Uterus (tissue), 4 donors: ENCODE measurements around the gene HINT2. TPM values are rescaled to one million over a fixed set of nuclear protein-coding genes. Genes with fewer than 3 reads are reported as not detected.

Experiments
- DNase-seq, 2 donors: peaks; one replicate each; pipeline ENCODE4 v3.0.0-alpha.2; 2019 to 2020
- H3K27ac ChIP-seq, 2 donors: fragments of 200-600 bp; sonication (generic); 1 replicate in 1 of 2; 2 replicates in 1 of 2; pipeline ENCODE4 v1.5.1; 2016 to 2018
- H3K27me3 ChIP-seq, 2 donors: fragments of 200-600 bp; sonication (generic); one replicate each; pipeline ENCODE4 v1.5.1; 2018 to 2019; ENCODE audit warnings: control low read depth in 1 of 2
- H3K36me3 ChIP-seq, 2 donors: fragments of 200-600 bp; sonication (generic); one replicate each; pipeline ENCODE4 v1.5.1; 2019; ENCODE audit warnings: control low read depth in 1 of 2
- H3K4me1 ChIP-seq, 2 donors: fragments of 200-600 bp; sonication (generic); one replicate each; pipeline ENCODE4 v1.5.1; 2018 to 2019; ENCODE audit warnings: control low read depth in 1 of 2
- H3K4me3 ChIP-seq, 2 donors: fragments of 200-600 bp; sonication (generic); 1 replicate in 1 of 2; 2 replicates in 1 of 2; pipeline ENCODE4 v1.5.1; 2018 to 2019; ENCODE audit warnings: mild to moderate bottlenecking in 1 of 2
- H3K9me3 ChIP-seq, 2 donors: fragments of 200-600 bp; sonication (generic); one replicate each; pipeline ENCODE4 v1.5.1; 2019; ENCODE audit warnings: control low read depth in 1 of 2
- POLR2A ChIP-seq, 2 donors: fragments of 450-650 bp; IDR thresholded peaks; one replicate each; pipeline ENCODE4 v1.6.1; 2016; ENCODE audit warnings: antibody characterized with exemption in 2 of 2, mild to moderate bottlenecking in 1 of 2, moderate library complexity in 1 of 2
- intact Hi-C: fragments of 100-400 bp; cut with DNase I; formaldehyde crosslinking; loops from one replicate; pipeline ENCODE4 v1.15.1; 2023; ENCODE audit warnings: low total_unique reads
- small RNA-seq: library from RNA; depleted of rRNA; stranded (forward); fragments of <200 nt; gene quantifications from one replicate; pipeline ENCODE3, GENCODE V24; 2016
- total RNA-seq, 4 donors: library from RNA; depleted of rRNA in 3 of 4; stranded (reverse); fragments of >200 nt in 3 of 4; gene quantifications; one replicate each; pipeline versions ENCODE4 v1.1.0 to v1.2.4, GENCODE V29; 2014 to 2023
- TF ChIP-seq, protein P1 (sequence below), 4 experiments: fragments of 200-600 bp in 2 of 4; fragments of 450-650 bp in 2 of 4; sonication (generic) in 2 of 4; IDR thresholded peaks; one replicate each; pipeline ENCODE4 v1.5.1; 2016 to 2019; ENCODE audit warnings: antibody characterized with exemption in 4 of 4, mild to moderate bottlenecking in 2 of 4, moderate library complexity in 1 of 4
- donor health status: DM: yes; HTN: yes; CAD: no.

Gene HINT2
- total RNA-seq, 4 donors from 2014 or later = 11.3 to 38.2 (median 31.5) TPM; not detected in 1

- Histone ChIP-seq H3K9me3 (no peaks in the 10 kb centered on the region), H3K27ac (no peak overlapping the region), H3K4me3 (no peak overlapping the region), H3K4me1 (no peaks in the 10 kb centered on the region), H3K36me3 (no peaks in the 10 kb centered on the region), H3K27me3 (no peaks in the 10 kb centered on the region)
- TF ChIP-seq, protein P1, sequence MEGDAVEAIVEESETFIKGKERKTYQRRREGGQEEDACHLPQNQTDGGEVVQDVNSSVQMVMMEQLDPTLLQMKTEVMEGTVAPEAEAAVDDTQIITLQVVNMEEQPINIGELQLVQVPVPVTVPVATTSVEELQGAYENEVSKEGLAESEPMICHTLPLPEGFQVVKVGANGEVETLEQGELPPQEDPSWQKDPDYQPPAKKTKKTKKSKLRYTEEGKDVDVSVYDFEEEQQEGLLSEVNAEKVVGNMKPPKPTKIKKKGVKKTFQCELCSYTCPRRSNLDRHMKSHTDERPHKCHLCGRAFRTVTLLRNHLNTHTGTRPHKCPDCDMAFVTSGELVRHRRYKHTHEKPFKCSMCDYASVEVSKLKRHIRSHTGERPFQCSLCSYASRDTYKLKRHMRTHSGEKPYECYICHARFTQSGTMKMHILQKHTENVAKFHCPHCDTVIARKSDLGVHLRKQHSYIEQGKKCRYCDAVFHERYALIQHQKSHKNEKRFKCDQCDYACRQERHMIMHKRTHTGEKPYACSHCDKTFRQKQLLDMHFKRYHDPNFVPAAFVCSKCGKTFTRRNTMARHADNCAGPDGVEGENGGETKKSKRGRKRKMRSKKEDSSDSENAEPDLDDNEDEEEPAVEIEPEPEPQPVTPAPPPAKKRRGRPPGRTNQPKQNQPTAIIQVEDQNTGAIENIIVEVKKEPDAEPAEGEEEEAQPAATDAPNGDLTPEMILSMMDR (IDR thresholded peaks at IDR 0.05) = no peak
- TF ChIP-seq POLR2A (IDR thresholded peaks at IDR 0.05) = no peak
- no peak for DNase-seq
- intact Hi-C loops = no loop called here
Measured at GRCh38 chr9:35767458-35767857, 47.4 kb downstream of the HINT2 start.

- DNase-seq = no peak
- TF ChIP-seq, protein P1 (IDR thresholded peaks at IDR 0.05) = no peak
- TF ChIP-seq POLR2A (IDR thresholded peaks at IDR 0.05) = no peak
- no peaks in the 10 kb centered on the region for H3K36me3 ChIP-seq
- intact Hi-C loops = no loop called here
- no peak overlapping the region for H3K27ac ChIP-seq
- no peaks in the 10 kb centered on the region for H3K9me3 ChIP-seq
- H3K4me3 ChIP-seq = no peak overlapping the region
- no peaks in the 10 kb centered on the region for H3K4me1 ChIP-seq
- no peaks in the 10 kb centered on the region for H3K27me3 ChIP-seq
Measured at GRCh38 chr9:35766997-35767396, 47.8 kb downstream of the HINT2 start.

DNA sequence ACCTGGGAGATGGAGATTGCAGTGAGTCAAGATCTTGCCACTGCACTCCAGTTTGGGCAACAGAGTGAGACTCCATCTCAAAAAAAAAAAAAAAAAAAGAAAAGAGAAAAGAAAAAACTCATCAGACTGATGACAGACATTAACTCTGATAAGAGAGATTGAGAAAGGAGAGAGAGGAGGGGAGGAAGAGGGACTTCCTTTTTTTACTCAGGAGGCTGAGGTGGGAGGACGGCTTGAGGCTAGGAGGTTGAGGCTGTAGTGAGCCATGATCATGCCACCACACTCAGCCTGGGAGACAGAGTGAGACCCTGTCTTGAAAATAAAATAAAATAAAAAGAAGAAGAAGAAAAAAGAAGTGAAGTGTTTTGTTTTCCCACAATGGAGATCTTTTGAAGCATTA is 51.0 kb downstream of the HINT2 start:
- no peaks in the 10 kb centered on the region for H3K36me3 ChIP-seq
- H3K27me3 ChIP-seq = no peaks in the 10 kb centered on the region
- TF ChIP-seq POLR2A (IDR thresholded peaks at IDR 0.05) = no peak
- TF ChIP-seq, protein P1 (IDR thresholded peaks at IDR 0.05) = no peak
- H3K9me3 ChIP-seq = no peaks in the 10 kb centered on the region
- intact Hi-C loops = no loop called here
- H3K4me1 ChIP-seq = no peaks in the 10 kb centered on the region
- no peak for DNase-seq
- no peak overlapping the region for H3K4me3 ChIP-seq
- no peak overlapping the region for H3K27ac ChIP-seq

GRCh38 chr9:35763181-35763580 is 51.7 kb downstream of the HINT2 start:
- Histone ChIP-seq H3K36me3 (no peaks in the 10 kb centered on the region), H3K4me1 (no peaks in the 10 kb centered on the region), H3K27me3 (no peaks in the 10 kb centered on the region), H3K27ac (no peak overlapping the region), H3K9me3 (no peaks in the 10 kb centered on the region), H3K4me3 (no peak overlapping the region)
- no peak for TF ChIP-seq POLR2A (IDR thresholded peaks at IDR 0.05)
- TF ChIP-seq, protein P1 (IDR thresholded peaks at IDR 0.05) = no peak
- DNase-seq = no peak
- intact Hi-C loops = no loop called here

Small RNAs within 50 kb of the gene (small RNA-seq; reads per million reads assigned to genes)
- gene HINT2 = not detected

Other genes with a start within 250 kb of the HINT2 start
- gene TESK1, start 209.8 kb downstream of the HINT2 start, total RNA-seq = 10 to 100 TPM in 3 of 4 donors, 1 to 10 TPM in 1; 2.0 to 59.7 (median 15.5) TPM
- 1 to 10 TPM in 2 of 4 donors, not detected in 2; 2.8 to 3.0 TPM for gene CD72, start 196.6 kb downstream of the HINT2 start, total RNA-seq
- under 1 TPM in 2 of 4 donors, not detected in 2; 0.21 to 0.51 TPM for gene SIT1, start 164.1 kb downstream of the HINT2 start, total RNA-seq
- over 10,000 TPM in 2 of 4 donors, 1,000 to 10,000 TPM in 2; 2,632 to 57,722 (median 9,015) TPM for gene RMRP, start 157.0 kb downstream of the HINT2 start, total RNA-seq
- 100 to 1,000 TPM in 1 of 4 donors, 10 to 100 TPM in 2, 1 to 10 TPM in 1; 9.0 to 120 (median 32.1) TPM for gene CCDC107, start 156.8 kb downstream of the HINT2 start, total RNA-seq
- gene ARHGEF39, start 149.8 kb downstream of the HINT2 start, total RNA-seq = 1 to 10 TPM in 3 of 4 donors, not detected in 1; 1.5 to 3.6 (median 2.4) TPM
- under 1 TPM in 1 of 4 donors, not detected in 3; 0.14 TPM for gene CA9, start 141.1 kb downstream of the HINT2 start, total RNA-seq
- gene TPM2, start 125.1 kb downstream of the HINT2 start, total RNA-seq = 1,000 to 10,000 TPM in 2 of 4 donors, 100 to 1,000 TPM in 2; 491 to 2,682 (median 829) TPM
- 100 to 1,000 TPM; 202 to 540 (median 281) TPM for gene TLN1, start 82.8 kb downstream of the HINT2 start, total RNA-seq
- gene CREB3, start 82.4 kb downstream of the HINT2 start, total RNA-seq = 100 to 1,000 TPM in 1 of 4 donors, 10 to 100 TPM in 3; 30.5 to 105 (median 47.2) TPM
- 100 to 1,000 TPM in 1 of 4 donors, 10 to 100 TPM in 3; 26.9 to 104 (median 42.1) TPM for gene GBA2, start 65.8 kb downstream of the HINT2 start, total RNA-seq
- 10 to 100 TPM in 2 of 4 donors, 1 to 10 TPM in 2; 2.0 to 38.1 (median 10.3) TPM for gene RGP1, start 65.8 kb downstream of the HINT2 start, total RNA-seq
- gene MSMP, start 60.8 kb downstream of the HINT2 start, total RNA-seq = not detected
- gene NPR2, start 23.5 kb downstream of the HINT2 start, total RNA-seq = 10 to 100 TPM in 3 of 4 donors, 1 to 10 TPM in 1; 3.8 to 70.4 (median 31.7) TPM
- 1 to 10 TPM in 2 of 4 donors, under 1 TPM in 1, not detected in 1; 0.26 to 6.0 (median 4.0) TPM for gene SPAG8, start 2.8 kb downstream of the HINT2 start, total RNA-seq
- gene FAM221B, start 13.7 kb upstream of the HINT2 start, total RNA-seq = not detected
- gene TMEM8B, start 14.2 kb upstream of the HINT2 start, total RNA-seq = 10 to 100 TPM in 3 of 4 donors, 1 to 10 TPM in 1; 6.7 to 43.3 (median 14.6) TPM
- not detected for gene OR13J1, start 55.4 kb upstream of the HINT2 start, total RNA-seq
- 10 to 100 TPM in 1 of 4 donors, 1 to 10 TPM in 1, under 1 TPM in 1, not detected in 1; 0.59 to 10.1 (median 1.4) TPM for gene HRCT1, start 91.2 kb upstream of the HINT2 start, total RNA-seq
- 10 to 100 TPM in 1 of 4 donors, 1 to 10 TPM in 1, under 1 TPM in 2; 0.29 to 11.7 (median 2.3) TPM for gene SPAAR, start 94.4 kb upstream of the HINT2 start, total RNA-seq
- gene OR2S2, start 143.1 kb upstream of the HINT2 start, total RNA-seq = not detected
- 10 to 100 TPM; 14.3 to 37.7 (median 30.7) TPM for gene RECK, start 221.9 kb upstream of the HINT2 start, total RNA-seq